Heart left ventricle (tissue), 16 donors: ENCODE measurements around the gene ZDHHC21. TPM values are rescaled to one million over a fixed set of nuclear protein-coding genes. Genes with fewer than 3 reads are reported as not detected.

Source experiments
- ATAC-seq, 4 donors: fragments of 200-7000 bp; cut with Tn5 transposase; one replicate each; pipeline ENCODE4 v1.9.1; 2020 to 2022; ENCODE audit warnings: moderate library complexity in 4 of 4, mild to moderate bottlenecking in 3 of 4, moderate number of reproducible peaks in 1 of 4
- DNase-seq, 5 donors: peaks; one replicate each; pipeline ENCODE4 v3.0.0-alpha.2; 2020
- H3K27ac ChIP-seq, 12 donors: fragments of 200-600 bp; sonication (generic) in 4 of 12; one replicate each; pipeline versions ENCODE4 v1.5.0 to v1.8.0; 2016 to 2022; ENCODE audit warnings: mild to moderate bottlenecking in 2 of 12
- H3K27me3 ChIP-seq, 9 donors: fragments of 200-600 bp; sonication (generic) in 2 of 9; one replicate each; pipeline versions ENCODE4 v1.5.1 to v1.8.0; 2016 to 2022; ENCODE audit warnings: mild to moderate bottlenecking in 3 of 9
- H3K36me3 ChIP-seq, 9 donors: fragments of 200-600 bp; sonication (generic) in 2 of 9; one replicate each; pipeline versions ENCODE4 v1.5.0 to v1.8.0; 2018 to 2022; ENCODE audit warnings: mild to moderate bottlenecking in 2 of 9
- H3K4me1 ChIP-seq, 12 donors: fragments of 200-600 bp; sonication (generic) in 4 of 12; one replicate each; pipeline versions ENCODE4 v1.5.0 to v1.8.0; 2016 to 2022; ENCODE audit warnings: mild to moderate bottlenecking in 3 of 12
- H3K4me3 ChIP-seq, 12 donors: fragments of 200-600 bp; sonication (generic) in 4 of 12; one replicate each; pipeline versions ENCODE4 v1.5.0 to v1.8.0; 2017 to 2022; ENCODE audit warnings: mild to moderate bottlenecking in 9 of 12, moderate library complexity in 4 of 12
- H3K9me3 ChIP-seq, 12 donors: fragments of 200-600 bp; sonication (generic) in 4 of 12; one replicate each; pipeline versions ENCODE4 v1.5.0 to v1.8.0; 2016 to 2022; ENCODE audit warnings: mild to moderate bottlenecking in 1 of 12
- CTCF ChIP-seq, 12 donors: fragments of 200-600 bp; sonication (generic) in 4 of 12; IDR thresholded peaks; one replicate each; pipeline versions ENCODE4 v1.5.0 to v1.8.0; 2018 to 2022; ENCODE audit warnings: antibody characterized with exemption in 12 of 12, mild to moderate bottlenecking in 5 of 12
- POLR2A ChIP-seq, 2 donors: fragments of 450-650 bp; IDR thresholded peaks; one replicate each; pipeline ENCODE4 v1.6.1; 2017; ENCODE audit warnings: antibody characterized with exemption in 2 of 2, mild to moderate bottlenecking in 2 of 2, moderate library complexity in 2 of 2
- WGBS, 4 donors: extraction: QIAGEN DNeasy Blood & Tissue Kit in 2 of 4; methylation state at CpG; one replicate each; pipeline versions ENCODE4 v1.1.5 to v1.1.7; 2013 to 2018; 5-methylcytosine and 5-hydroxymethylcytosine counted together
- intact Hi-C, 10 donors: fragments of 100-400 bp; cut with DNase I; formaldehyde crosslinking; loops; one replicate each; pipeline versions ENCODE4 v1.11.1 to v1.14.2; 2022
- polyA plus RNA-seq, 2 donors: library from polyadenylated mRNA; stranded (reverse); fragments of 200-250 nt; gene quantifications; one replicate each; pipeline ENCODE4 v1.2.3, GENCODE V29; 2013
- total RNA-seq, 9 donors: library from RNA; depleted of rRNA in 2 of 9; stranded (reverse); fragments of >200 nt in 2 of 9; fragmentation: NEBNext Ultra II Directional in 3 of 9; extraction: Animal tissue kit (Norgen Biotek cat#: 25700) in 3 of 9; gene quantifications; one replicate each; pipeline versions ENCODE4 v1.1.0 to v1.2.4, GENCODE V29; 2016 to 2023
- donor health status: ischemic (EF 13 %, LVEDD 7.1; RV severe dilation, severe dysfunction).
- donor health status: healthy with polysubstance abuse.
- donor health status: DM: no; HTN: yes; CAD: no.
- donor health status: DM: no; HTN: no; CAD: no.
- donor health status: ischemic (EF 25% LVEDD 6.9; RV normal size, moderate dysfunction).
- donor health status: ischemic (EF 25% LVEDD 5.7; RV mildly dilated, moderate dysfunction).
- donor health status: healthy.
- donor health status: DM: yes; HTN: yes; CAD: no.
- donor health status: ischemic (EF 35%, LVEDD 5.7; RV mildly dilated, moderate dysfunction).
- donor health status: nonischemic (EF 11% LVEDD 7.7; RV severe dilation, severe dysfunction).
- donor health status: DM: yes; HTN: yes; CAD: no.
- donor health status: PGD.
- donor health status: ischemic (EF 29% LVEDD 5.4; RV normal size, mild dysfunction).
- donor health status: nonischemic (EF 23%, LVEDD 6.1; RV moderate dilation, normal function).

Gene ZDHHC21
- total and polyA plus RNA-seq, 11 donors = 3.5 to 9.3 (median 7.2) TPM

DNA sequence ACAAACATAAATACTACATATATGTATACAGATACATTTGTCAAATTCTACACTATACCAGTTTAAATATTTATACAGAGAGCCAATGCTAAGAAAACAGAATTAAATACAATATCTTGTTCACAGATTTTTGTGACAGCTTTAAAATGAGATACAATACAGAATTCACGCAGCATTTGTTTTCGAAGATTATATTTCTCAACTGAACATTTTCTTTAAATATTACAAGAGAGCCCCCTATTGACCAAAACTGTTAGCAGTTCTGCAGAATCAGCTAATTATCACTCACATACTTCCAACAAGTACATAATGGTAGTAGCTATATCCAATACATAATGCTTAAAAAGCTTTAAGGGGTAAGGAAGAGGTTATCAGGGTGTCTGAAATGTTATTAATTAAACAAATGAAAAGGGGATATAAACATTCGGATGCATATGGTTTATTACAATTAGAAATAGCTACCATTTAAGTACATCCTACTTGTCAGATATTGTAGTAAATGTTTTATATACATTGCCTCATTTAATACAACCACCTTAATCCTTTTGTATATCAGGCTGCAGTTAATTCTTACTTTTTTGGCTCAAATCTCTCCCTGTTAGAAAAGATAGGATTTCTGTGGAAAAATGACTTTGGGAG is 31.7 kb downstream of the ZDHHC21 start:
- Histone ChIP-seq H3K4me3 (no peak overlapping the region), H3K4me1 (no peaks in the 10 kb centered on the region), H3K27me3 (no peaks in the 10 kb centered on the region), H3K27ac (no peak overlapping the region), H3K36me3 (peaks cover 0 to 32% (median 16%) of the 10 kb centered on the region in 9 donors), H3K9me3 (peaks cover 0 to 1% (median 0%) of the 10 kb centered on the region in 12 donors)
- intact Hi-C loops = no loop called here
- TF ChIP-seq CTCF (IDR thresholded peaks at IDR 0.05) (peak; percentile 28 to 66 (median 46)), POLR2A (IDR thresholded peaks at IDR 0.05) (no peak)
- ATAC-seq = no peak
- WGBS, 4 donors = 49 to 56% (median 54%) methylated on average over 3 of the region's 3 CpGs
- DNase-seq = no peak

- Histone ChIP-seq H3K9me3 (peaks cover 0 to 9% (median 0%) of the 10 kb centered on the region in 12 donors), H3K4me1 (no peaks in the 10 kb centered on the region), H3K4me3 (no peak overlapping the region), H3K27me3 (no peaks in the 10 kb centered on the region), H3K36me3 (peaks cover 0 to 36% (median 16%) of the 10 kb centered on the region in 9 donors), H3K27ac (no peak overlapping the region)
- DNase-seq = no peak
- 90 to 94% (median 93%) methylated on average over 5 of the region's 5 CpGs for WGBS, 4 donors
- no peak for ATAC-seq
- intact Hi-C loops = no loop called here
- no peak for TF ChIP-seq CTCF (IDR thresholded peaks at IDR 0.05)
- no peak for TF ChIP-seq POLR2A (IDR thresholded peaks at IDR 0.05)
Measured at GRCh38 chr9:14660721-14661120, 32.5 kb downstream of the ZDHHC21 start.

DNA sequence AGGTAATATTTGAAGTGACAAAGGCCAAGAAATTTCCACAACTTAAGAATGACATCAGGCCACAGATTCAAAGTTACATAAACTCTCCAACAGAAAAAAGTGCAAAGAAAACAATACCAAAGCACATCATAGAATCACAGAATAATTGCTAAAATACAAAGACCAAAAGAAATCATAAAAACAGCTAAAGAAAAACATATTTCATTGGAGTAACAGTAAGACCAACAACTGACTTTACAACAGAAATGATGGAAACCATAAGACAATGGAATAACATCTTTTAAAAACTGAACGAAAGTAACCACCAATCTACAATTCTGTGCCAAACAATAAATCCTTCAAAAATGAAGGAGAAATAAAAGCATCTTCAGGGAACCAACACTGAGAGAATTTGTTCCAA is 38.3 kb downstream of the ZDHHC21 start:
- Histone ChIP-seq H3K4me3 (no peak overlapping the region), H3K36me3 (peaks cover 0 to 51% (median 16%) of the 10 kb centered on the region in 9 donors), H3K27me3 (no peaks in the 10 kb centered on the region), H3K9me3 (peaks cover 0 to 28% (median 12%) of the 10 kb centered on the region in 12 donors), H3K27ac (no peak overlapping the region), H3K4me1 (no peaks in the 10 kb centered on the region)
- TF ChIP-seq POLR2A (IDR thresholded peaks at IDR 0.05) = no peak
- TF ChIP-seq CTCF (IDR thresholded peaks at IDR 0.05) = no peak
- DNase-seq (no peak), ATAC-seq (no peak)
- intact Hi-C loops = loop anchor here in 8 of 10 donors (5.0 to 10.0 kb wide), 5 partner anchors 120 to 1308 kb away; no protein-coding TSS in a partner anchor
- 82 to 98% (median 95%) methylated on average over 1 of the region's 1 CpG for WGBS, 4 donors

DNA sequence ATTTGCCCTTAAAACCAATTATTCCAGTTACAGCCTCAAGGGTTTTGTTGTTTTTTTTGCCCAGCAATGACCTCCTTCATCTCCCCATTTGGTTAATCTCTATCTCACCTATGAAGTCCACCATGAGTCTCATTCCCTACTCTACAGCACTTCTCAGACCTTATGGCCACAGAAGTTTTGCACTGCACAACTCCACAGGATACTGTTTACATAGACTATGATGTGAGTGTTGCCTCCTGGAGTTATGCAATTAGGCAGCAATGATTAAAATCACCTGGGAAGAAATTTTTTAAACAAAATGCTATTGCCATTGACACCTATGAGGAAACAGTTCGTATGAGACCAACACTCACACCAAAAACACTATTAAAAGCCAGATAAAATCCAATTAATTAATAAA is 39.7 kb downstream of the ZDHHC21 start:
- WGBS, 4 donors = 93 to 97% (median 97%) methylated on average over 1 of the region's 1 CpG
- intact Hi-C loops = loop anchor here in 9 of 10 donors (2.0 to 10.0 kb wide), 6 partner anchors 119 to 639 kb away; no protein-coding TSS in a partner anchor
- DNase-seq (no peak), ATAC-seq (no peak)
- peaks cover 0 to 41% (median 11%) of the 10 kb centered on the region in 9 donors for H3K36me3 ChIP-seq
- no peaks in the 10 kb centered on the region for H3K4me1 ChIP-seq
- no peak overlapping the region for H3K4me3 ChIP-seq
- H3K27me3 ChIP-seq = no peaks in the 10 kb centered on the region
- peaks cover 0 to 28% (median 12%) of the 10 kb centered on the region in 12 donors for H3K9me3 ChIP-seq
- H3K27ac ChIP-seq = no peak overlapping the region
- TF ChIP-seq POLR2A (IDR thresholded peaks at IDR 0.05) (no peak), CTCF (IDR thresholded peaks at IDR 0.05) (no peak)
